AG09319 (cell line): ENCODE measurements around the gene PLXNB2.

Experiments
- DNase-seq: peaks from one replicate; pipeline ENCODE4 v3.0.0-alpha.2; 2010; ENCODE audit warnings: low read depth; ENCODE audit errors: extremely low read depth
- CTCF ChIP-seq: IDR thresholded peaks from 2 replicates; pipeline ENCODE4 v1.5.1; 2011; ENCODE audit warnings: low read depth, mild to moderate bottlenecking, inconsistent platforms, low read length, moderate library complexity

Gene PLXNB2

GRCh38 chr22:50259302-50259701, 48.1 kb downstream of the PLXNB2 start:
- no peak for DNase-seq
- TF ChIP-seq CTCF = no peak

- no peak for TF ChIP-seq CTCF
- DNase-seq = no peak
Observed at GRCh38 chr22:50258361-50259292, 48.8 kb downstream of the PLXNB2 start.

GRCh38 chr22:50257451-50258360, 49.7 kb downstream of the PLXNB2 start:
- no peak for TF ChIP-seq CTCF
- DNase-seq = no peak

- no peak for TF ChIP-seq CTCF
- no peak for DNase-seq
Observed at GRCh38 chr22:50257041-50257440, 50.4 kb downstream of the PLXNB2 start.

GRCh38 chr22:50256258-50256862, 51.1 kb downstream of the PLXNB2 start:
- DNase-seq = no peak
- no peak for TF ChIP-seq CTCF

GRCh38 chr22:50255607-50256006, 51.8 kb downstream of the PLXNB2 start:
- DNase-seq = no peak
- no peak for TF ChIP-seq CTCF

- no peak for DNase-seq
- TF ChIP-seq CTCF = no peak
Observed at GRCh38 chr22:50255099-50255498, 52.3 kb downstream of the PLXNB2 start.
